Activated effector memory CD4-positive, alpha-beta T cell treated with anti-CD3 and anti-CD28 coated beads, Interleukin-2, amount 50 U/mL, for 16 hours (primary cell): ENCODE measurements around the gene MAGI3.
"Not testable (repeated sequence)": the region's sequence is repeated elsewhere in the genome, so short reads cannot be mapped to it uniquely, and the experiment has no call there.

Source experiments
- DNase-seq: peaks from one replicate; pipeline ENCODE4 v3.0.0-alpha.2; 2020

MAGI3 gene

GRCh38 chr1:113717506-113717905, 327.2 kb downstream of the MAGI3 start:
- not testable (repeated sequence) for DNase-seq

DNA sequence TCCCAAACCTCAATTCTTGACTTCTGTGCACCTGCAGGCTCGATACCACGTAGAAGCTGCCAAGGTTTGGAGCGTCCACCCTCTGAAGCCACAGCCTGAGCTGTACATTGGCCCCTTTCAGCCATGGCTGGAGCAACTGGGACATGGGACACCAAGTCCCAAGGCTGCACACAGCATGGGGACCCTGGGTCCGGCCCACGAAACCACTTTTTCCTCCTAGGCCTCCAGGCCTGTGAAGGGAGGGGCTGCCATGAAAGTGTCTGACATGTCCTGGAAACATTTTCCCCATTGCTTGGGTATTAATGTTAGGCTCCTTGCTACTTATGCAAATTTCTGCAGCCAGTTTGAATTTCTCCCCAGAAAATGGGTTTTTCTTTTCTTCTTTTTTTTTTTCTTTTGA, 328.3 kb downstream of the MAGI3 start:
- not testable (repeated sequence) for DNase-seq

- DNase-seq, result no peak
Observed at GRCh38 chr1:113721010-113721409, 330.7 kb downstream of the MAGI3 start.

DNA sequence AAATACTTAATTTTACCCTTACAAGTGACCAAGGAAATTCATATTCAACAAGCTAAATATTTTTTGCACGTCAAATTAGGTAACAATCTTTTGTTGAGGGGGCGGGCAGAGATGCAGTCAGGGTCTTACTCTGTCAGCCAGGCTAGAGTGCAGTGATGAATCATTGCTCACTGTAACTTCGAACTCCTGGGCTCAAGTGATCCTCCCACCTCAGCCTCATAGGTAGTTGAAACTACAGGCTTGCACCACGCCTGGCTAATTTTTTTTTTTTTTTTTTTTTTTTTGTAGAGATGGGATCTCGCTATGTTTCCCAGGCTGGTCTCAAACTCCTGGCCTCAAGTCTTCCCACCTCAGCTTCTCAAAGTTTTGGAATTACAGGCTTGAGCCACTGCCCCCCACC, 342.5 kb downstream of the MAGI3 start:
- DNase-seq, result no peak

DNA sequence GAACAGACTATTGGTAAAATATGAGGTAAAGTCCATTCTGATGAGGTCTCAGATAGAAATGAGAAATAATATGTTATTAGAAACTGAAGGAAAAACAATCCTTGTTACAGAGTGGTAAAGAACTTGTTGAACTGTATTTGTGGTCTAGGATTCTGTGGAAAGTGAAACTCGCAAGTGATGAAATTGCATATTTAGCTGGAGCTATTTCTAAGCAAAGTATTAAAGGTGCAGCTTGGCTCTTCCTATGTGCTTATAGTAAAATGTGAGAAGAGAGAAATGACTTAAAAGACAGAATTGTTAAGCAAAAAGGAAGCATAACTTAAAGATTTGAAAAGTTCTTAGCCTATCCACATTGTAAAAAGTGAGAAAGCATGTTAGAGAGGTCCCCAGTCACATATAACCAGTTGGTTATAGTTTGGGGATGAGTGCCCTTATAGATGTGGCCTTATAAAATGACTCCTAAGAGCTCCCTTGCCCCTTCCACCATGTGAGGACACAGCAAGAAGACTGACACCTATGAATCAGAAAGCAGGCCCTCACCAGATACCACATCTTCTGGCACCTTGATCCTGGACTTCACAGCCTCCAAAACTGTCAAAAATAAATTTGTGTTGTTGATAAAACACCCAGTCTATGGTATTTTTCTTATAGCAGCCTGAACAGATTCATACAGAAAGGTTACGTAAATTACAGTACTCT, 344.2 kb downstream of the MAGI3 start:
- no peak for DNase-seq
